Urinary bladder (tissue), 4 donors: ENCODE data around the gene ADGRD1. TPM values are rescaled to one million over a fixed set of nuclear protein-coding genes. Genes with fewer than 3 reads are reported as not detected.

Source experiments
- DNase-seq: peaks from one replicate; pipeline ENCODE4 v3.0.0-alpha.2; 2015; ENCODE audit errors: extremely low spot score
- H3K27ac ChIP-seq: one replicate; pipeline ENCODE4 v1.5.1; 2013; ENCODE audit warnings: low read depth, mild to moderate bottlenecking, moderate library complexity
- H3K36me3 ChIP-seq: one replicate; pipeline ENCODE4 v1.6.1; 2013; ENCODE audit warnings: mild to moderate bottlenecking, moderate library complexity; ENCODE audit not compliant: insufficient read depth
- H3K4me1 ChIP-seq: one replicate; pipeline ENCODE4 v1.6.1; 2013; ENCODE audit warnings: mild to moderate bottlenecking, moderate library complexity; ENCODE audit not compliant: insufficient read depth
- H3K4me3 ChIP-seq: one replicate; pipeline ENCODE4 v1.5.1; 2013; ENCODE audit warnings: low read depth, low read length
- WGBS: extraction: QIAGEN DNeasy Blood & Tissue Kit; methylation state at CpG from one replicate; pipeline ENCODE4 v1.1.7; 2013; 5-methylcytosine and 5-hydroxymethylcytosine counted together
- polyA plus RNA-seq: library from polyadenylated mRNA; stranded (reverse); fragments of 200-250 nt; gene quantifications from one replicate; pipeline ENCODE4 v1.2.3, GENCODE V29; 2013
- small RNA-seq: library from RNA; depleted of rRNA; stranded (forward); fragments of <200 nt; gene quantifications from one replicate; pipeline ENCODE3, GENCODE V24; 2014
- total RNA-seq: library from RNA; depleted of rRNA; stranded (reverse); fragments of >200 nt; gene quantifications from one replicate; pipeline ENCODE4 v1.2.3, GENCODE V29; 2014
- donor health status: healthy with polysubstance abuse.
- donor health status: healthy.

Gene ADGRD1
- total and polyA plus RNA-seq, 2 donors, result 60.1 to 62.3 TPM

GRCh38 chr12:131174901-131175300, 221.2 kb downstream of the ADGRD1 start:
- Histone ChIP-seq H3K27ac (no peak overlapping the region), H3K4me3 (no peak overlapping the region), H3K4me1 (no peaks in the 10 kb centered on the region), H3K36me3 (no peaks in the 10 kb centered on the region)
- DNase-seq, result no peak

- Histone ChIP-seq H3K4me1 (no peaks in the 10 kb centered on the region), H3K36me3 (no peaks in the 10 kb centered on the region), H3K4me3 (no peak overlapping the region), H3K27ac (no peak overlapping the region)
- no peak for DNase-seq
Measured at GRCh38 chr12:131176266-131176665, 222.6 kb downstream of the ADGRD1 start.

GRCh38 chr12:131176926-131177325, 223.2 kb downstream of the ADGRD1 start:
- H3K4me1 ChIP-seq, result no peaks in the 10 kb centered on the region
- no peak for DNase-seq
- 72% methylated on average over 1 of the region's 1 CpG for WGBS
- H3K4me3 ChIP-seq, result no peak overlapping the region
- no peaks in the 10 kb centered on the region for H3K36me3 ChIP-seq
- no peak overlapping the region for H3K27ac ChIP-seq

- no peaks in the 10 kb centered on the region for H3K36me3 ChIP-seq
- H3K4me1 ChIP-seq, result no peaks in the 10 kb centered on the region
- no peak for DNase-seq
- 90% methylated on average over 1 of the region's 1 CpG for WGBS
- H3K27ac ChIP-seq, result no peak overlapping the region
- no peak overlapping the region for H3K4me3 ChIP-seq
Measured at GRCh38 chr12:131177599-131177998, 223.9 kb downstream of the ADGRD1 start.

GRCh38 chr12:131187602-131188001, 233.9 kb downstream of the ADGRD1 start:
- Histone ChIP-seq H3K27ac (no peak overlapping the region), H3K4me1 (no peaks in the 10 kb centered on the region), H3K4me3 (no peak overlapping the region), H3K36me3 (no peaks in the 10 kb centered on the region)
- no peak for DNase-seq
- WGBS, result 73% methylated on average over 1 of the region's 1 CpG

- Histone ChIP-seq H3K4me1 (no peaks in the 10 kb centered on the region), H3K27ac (no peak overlapping the region), H3K36me3 (no peaks in the 10 kb centered on the region), H3K4me3 (no peak overlapping the region)
- 93% methylated on average over 6 of the region's 6 CpGs for WGBS
- no peak for DNase-seq
Measured at GRCh38 chr12:131188131-131189050, 234.7 kb downstream of the ADGRD1 start.

- H3K27ac ChIP-seq, result no peak overlapping the region
- H3K4me3 ChIP-seq, result no peak overlapping the region
- no peaks in the 10 kb centered on the region for H3K4me1 ChIP-seq
- 88% methylated on average over 1 of the region's 1 CpG for WGBS
- DNase-seq, result no peak
- H3K36me3 ChIP-seq, result no peaks in the 10 kb centered on the region
Measured at GRCh38 chr12:131189781-131190180, 236.1 kb downstream of the ADGRD1 start.

- H3K4me3 ChIP-seq, result no peak overlapping the region
- no peak overlapping the region for H3K27ac ChIP-seq
- DNase-seq, result no peak
- H3K4me1 ChIP-seq, result no peaks in the 10 kb centered on the region
- no peaks in the 10 kb centered on the region for H3K36me3 ChIP-seq
- WGBS, result 71% methylated on average over 4 of the region's 4 CpGs
Measured at GRCh38 chr12:131190965-131191364, 237.3 kb downstream of the ADGRD1 start.

Small RNA genes within 50 kb of the gene (small RNA-seq; reads per million reads assigned to genes)
- not detected for gene RF00019

Other genes starting within 250 kb of the ADGRD1 start
- gene RIMBP2, start 237.6 kb upstream of the ADGRD1 start, total RNA-seq, result 2.7 TPM
- 1.3 TPM for gene RIMBP2, start 237.6 kb upstream of the ADGRD1 start, polyA plus RNA-seq
- gene STX2, start 114.7 kb upstream of the ADGRD1 start, total RNA-seq, result 41.9 TPM
- 21.8 TPM for gene STX2, start 114.7 kb upstream of the ADGRD1 start, polyA plus RNA-seq
- gene RAN, start 81.8 kb upstream of the ADGRD1 start, total RNA-seq, result 251 TPM
- 314 TPM for gene RAN, start 81.8 kb upstream of the ADGRD1 start, polyA plus RNA-seq